GM18861 (cell line): ENCODE results near the gene PHF23.

Experiments
- ATAC-seq: cut with Tn5 transposase; IDR thresholded peaks from one replicate; pipeline ENCODE4 v1.9.1; 2021; ENCODE audit not compliant: unreplicated experiment

Gene PHF23

GRCh38 chr17:7221278-7222092, 17.8 kb downstream of the PHF23 start:
- no peak for ATAC-seq

DNA sequence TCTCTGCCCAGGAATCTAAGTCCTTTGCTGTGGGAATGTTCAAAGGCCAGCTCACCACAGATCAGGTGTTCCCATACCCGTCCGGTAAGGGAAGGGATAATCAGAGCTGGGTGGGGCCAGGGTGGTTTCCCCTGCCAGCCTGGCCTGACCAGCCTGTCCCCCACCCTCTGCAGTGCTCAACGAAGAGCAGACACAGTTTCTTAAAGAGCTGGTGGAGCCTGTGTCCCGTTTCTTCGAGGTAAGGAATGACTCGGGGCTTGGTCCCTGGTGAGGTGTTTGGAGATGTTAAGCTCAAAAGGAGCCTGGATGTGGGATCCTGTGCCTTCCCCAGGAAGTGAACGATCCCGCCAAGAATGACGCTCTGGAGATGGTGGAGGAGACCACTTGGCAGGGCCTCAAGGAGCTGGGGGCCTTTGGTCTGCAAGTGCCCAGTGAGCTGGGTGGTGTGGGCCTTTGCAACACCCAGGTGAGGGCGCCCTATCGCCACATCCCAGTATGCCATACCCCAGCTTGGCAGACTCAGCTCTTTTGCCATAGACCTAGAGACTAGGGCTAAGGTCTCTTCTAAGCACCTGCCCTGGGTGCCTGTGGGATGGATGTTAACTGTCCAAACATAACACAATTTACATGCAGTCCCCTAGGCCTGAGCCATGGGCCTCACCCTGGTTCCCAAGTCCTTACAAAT, 18.5 kb downstream of the PHF23 start:
- ATAC-seq = no peak

GRCh38 chr17:7219812-7220592, 19.3 kb downstream of the PHF23 start, which contains the start of the genes ACADVL and DLG4:
Gene ACADVL, plus strand, starts transcription at chr17:7219938. Its CDS starts 47 bp downstream, at chr17:7219985.
Gene DLG4, minus strand, starts transcription at chr17:7219836.
- peak; percentile 40 for ATAC-seq

DNA sequence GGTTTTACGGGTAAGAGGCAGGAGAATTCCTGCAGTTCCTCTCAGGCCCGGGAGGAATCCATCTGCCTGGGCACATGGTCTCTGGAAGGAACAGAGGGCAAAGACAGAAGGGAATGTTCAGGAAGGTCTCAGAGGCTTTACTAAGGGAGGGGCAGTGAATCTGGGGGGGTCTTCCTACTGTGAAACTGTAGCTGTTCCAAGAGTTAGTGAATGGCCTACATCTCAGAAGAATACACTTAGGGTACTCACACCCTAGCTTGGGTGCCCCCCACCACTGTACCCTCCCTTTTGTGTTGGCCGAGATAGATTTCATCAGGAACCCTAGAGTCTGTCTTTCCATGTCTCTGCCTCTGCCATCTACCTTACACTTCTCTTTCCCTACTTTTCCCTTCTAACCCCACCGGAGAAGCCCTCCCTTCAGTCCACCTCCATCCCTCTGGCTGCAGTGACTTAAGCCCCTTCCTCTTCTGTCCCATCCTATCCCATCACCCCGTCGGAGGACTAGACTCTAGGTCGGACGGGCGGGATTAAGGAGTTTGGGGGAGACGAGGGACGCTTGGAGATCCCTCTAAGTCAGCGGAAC, 19.9 kb downstream of the PHF23 start:
- no peak for ATAC-seq

- ATAC-seq = no peak
Observed at GRCh38 chr17:7218758-7219157, 20.5 kb downstream of the PHF23 start.

GRCh38 chr17:7218166-7218565, 21.1 kb downstream of the PHF23 start:
- no peak for ATAC-seq

- no peak for ATAC-seq
Observed at GRCh38 chr17:7217113-7217987, 21.9 kb downstream of the PHF23 start.

DNA sequence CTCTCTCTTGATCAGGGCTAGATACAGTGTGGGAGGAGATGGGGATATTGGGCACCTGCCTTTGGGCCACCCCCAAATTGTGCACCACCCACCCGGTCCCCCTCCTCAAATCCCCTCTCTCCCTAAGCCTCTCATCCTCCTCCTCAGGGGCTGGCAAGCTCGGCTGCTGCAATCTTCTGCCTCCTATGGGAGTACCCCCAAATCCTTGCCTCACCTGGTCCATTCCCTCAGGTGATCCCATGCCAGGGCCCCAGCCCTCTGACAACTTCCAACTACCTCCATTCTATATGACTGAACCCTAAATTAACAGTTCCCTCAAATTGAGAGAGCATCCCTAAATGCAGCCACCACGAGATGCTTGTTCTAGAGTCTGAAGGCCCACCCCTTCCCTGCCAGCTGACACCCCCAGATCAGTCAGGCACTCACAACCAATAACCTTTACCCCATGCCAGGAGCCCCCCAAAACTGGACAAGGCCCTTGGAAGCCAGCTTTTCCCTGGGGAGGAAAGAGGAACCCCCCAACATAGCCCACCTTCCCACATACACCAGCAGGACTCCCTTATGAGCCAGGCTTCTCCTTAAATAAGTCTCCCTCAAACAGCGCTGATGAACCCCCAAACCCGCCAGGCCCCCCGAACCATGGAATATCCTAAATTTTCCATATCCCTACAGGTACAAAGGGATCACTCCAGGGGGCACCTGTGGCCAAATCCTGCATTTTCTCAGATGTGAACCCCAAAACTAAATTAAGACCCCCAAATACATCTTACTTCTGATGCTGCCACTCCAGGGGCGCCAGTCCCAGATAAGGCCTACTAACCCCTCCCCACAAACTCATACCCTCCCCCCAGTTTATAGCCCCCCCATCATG, 22.8 kb downstream of the PHF23 start:
- ATAC-seq = no peak

DNA sequence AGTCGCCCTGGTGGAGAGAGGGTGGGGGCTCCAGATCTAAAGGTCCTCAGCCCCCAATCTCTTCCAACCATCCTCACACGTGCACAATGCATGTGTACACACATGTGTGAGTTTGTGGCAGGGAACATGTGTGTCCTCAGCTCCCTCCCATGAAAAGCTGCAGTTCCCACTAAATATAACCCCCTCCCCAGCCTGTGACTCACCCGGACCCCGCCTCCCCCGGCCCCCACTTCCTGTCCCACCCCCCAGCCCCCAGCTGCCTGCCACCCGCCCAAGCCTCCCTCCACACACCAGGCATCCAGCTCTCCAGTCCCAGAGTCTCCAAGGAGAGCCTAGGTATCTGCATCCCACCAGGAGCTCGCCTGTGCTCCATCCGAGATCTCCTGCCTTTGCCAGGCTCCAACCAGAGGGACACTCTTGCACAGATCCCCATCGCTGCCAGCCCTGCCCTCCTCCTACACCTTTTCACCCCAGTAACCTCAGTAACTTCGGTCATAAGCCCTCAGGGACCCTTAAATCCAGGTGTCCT, 23.5 kb downstream of the PHF23 start:
- ATAC-seq = no peak

DNA sequence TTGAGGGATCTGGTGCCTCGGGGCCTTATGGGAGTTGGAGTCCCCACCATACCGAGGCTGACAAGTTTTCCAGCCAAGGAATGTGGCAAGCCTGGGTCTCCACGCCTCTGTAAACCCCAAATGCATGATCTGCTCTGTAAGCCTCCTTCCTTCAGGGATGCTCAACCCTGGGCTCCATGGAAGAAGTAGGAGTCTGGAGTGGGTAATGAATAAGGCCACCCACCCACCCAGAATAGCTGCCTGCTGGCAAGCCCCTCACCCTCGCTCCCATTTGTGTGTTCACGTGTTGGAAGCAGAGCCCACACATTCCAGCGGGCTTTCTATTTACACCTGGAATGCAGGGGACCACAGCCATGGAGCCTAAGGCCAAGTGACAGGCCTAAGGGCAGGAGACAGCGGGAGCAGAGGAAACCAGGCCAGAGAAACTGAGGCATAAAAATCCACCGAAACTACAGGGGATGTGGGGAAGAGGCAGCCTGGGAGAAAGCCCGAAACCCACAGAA, 24.1 kb downstream of the PHF23 start:
- no peak for ATAC-seq

- peak; percentile 70 for ATAC-seq
Observed at GRCh38 chr17:7214300-7215135, 24.7 kb downstream of the PHF23 start.

DNA sequence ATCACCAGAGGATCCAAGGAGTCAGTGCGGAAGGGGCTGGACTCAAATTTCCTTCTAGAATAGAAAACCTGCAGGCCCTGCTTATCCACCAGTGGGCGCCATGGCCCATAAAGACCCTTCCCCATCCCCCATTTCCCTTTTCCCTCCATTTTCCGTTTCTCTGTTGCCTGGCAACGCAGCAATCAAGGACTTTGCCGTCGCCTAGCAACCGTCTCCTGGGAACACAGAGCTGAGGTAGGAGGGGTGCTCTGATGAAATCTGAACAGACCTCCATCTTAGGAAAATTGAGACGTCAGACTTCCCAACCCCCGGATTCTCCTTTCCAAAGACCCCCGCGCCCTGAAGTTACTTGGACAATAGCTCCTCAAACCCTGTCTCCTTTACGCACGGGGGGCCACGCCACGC, 25.4 kb downstream of the PHF23 start:
- ATAC-seq = no peak

- no peak for ATAC-seq
Observed at GRCh38 chr17:7211491-7212273, 27.6 kb downstream of the PHF23 start.

DNA sequence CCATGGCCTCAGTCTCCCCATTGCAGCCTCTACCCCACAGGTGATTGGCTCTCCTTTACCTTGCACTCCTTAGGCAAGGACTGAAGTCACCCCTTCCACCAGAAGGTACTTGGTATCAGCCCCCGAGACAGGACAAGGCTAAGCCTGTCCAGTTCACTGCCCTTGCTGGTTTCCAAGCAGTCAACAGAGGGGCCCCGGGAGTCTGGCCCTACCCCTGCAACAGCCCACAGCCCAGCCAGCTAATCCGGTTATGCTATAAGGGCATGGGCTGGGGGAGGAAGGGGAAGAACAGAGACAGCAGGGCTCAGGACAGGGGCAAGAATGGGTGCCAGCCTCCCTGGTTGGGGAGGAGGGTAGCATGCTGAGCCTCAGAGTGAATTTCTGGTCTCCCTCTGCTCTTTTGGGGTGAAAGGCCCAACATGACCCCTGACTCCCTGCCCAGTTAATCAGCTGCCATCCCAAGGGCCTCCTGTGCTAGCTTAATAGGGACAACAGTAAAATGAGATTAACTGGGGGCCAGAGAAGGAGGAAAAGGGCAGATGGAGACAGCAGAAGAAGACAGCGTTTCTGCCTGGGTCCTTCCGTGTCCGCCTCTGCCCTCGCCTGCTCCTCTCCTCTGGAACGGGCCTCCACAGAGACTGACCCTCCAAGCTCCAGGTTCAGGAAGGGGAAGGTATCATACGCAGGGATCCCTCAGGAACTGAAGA, 30.4 kb downstream of the PHF23 start:
- ATAC-seq = no peak

DNA sequence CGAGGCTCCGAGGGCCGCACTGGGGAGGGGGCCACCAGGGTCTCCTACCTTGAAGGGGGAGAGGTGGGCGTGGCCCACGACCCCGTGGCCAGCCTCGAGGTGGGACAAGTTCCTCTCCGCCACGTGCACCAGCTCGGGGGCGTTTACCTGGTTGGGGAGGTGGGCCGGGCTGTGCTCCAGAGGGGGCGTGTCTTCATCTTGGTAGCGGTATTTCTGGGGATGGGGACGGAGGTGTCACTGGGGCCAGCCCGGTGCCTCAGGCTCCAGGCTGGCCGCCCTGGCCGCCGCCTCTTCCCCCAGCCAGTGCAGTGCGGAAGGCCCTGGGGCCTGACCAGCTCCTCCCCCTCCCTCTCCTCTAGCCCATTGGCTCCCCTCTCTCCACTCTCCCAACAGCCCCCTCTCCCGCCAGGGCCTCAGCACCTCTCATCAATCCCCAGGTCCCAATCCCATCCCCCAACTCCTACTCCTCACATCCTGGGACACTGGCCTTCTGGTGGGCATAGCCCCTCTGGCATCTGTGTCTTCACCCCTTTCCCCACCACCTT, 31.2 kb downstream of the PHF23 start:
- ATAC-seq = no peak
